ENCODE data around the gene PRKAG2.

DNA sequence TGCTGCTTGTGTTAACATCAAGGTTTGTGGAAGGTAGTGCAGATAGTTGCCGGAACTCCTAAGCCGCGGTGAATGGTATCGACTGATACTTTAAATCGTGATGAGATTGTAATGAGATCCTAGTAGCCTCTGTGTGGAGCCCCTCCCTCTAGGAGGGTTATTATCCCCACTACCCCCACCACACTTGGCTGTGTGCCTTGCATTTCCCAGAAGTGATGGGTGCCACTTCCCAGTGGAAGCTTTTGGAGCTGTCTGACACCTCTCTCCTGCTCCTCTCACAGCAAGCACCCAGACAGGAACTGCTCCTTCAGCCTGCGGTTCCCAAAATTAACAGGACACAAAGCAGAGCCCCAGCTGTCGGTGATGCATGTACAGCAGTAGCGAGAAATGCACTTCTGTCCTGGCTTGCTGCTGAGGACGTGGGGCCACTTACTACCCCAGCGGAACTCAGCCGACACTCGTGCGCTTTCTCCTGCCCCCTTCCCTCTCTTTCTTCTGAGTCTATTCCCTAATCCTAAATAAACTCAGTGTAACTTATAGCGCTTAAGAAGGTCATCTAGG lies 52.5 kb downstream of the PRKAG2 start:
- TF ChIP-seq EZH2 (IDR thresholded peaks at IDR 0.05; ENCODE audit: low read depth, unreplicated experiment), result no peak
- TF ChIP-seq, protein P1, sequence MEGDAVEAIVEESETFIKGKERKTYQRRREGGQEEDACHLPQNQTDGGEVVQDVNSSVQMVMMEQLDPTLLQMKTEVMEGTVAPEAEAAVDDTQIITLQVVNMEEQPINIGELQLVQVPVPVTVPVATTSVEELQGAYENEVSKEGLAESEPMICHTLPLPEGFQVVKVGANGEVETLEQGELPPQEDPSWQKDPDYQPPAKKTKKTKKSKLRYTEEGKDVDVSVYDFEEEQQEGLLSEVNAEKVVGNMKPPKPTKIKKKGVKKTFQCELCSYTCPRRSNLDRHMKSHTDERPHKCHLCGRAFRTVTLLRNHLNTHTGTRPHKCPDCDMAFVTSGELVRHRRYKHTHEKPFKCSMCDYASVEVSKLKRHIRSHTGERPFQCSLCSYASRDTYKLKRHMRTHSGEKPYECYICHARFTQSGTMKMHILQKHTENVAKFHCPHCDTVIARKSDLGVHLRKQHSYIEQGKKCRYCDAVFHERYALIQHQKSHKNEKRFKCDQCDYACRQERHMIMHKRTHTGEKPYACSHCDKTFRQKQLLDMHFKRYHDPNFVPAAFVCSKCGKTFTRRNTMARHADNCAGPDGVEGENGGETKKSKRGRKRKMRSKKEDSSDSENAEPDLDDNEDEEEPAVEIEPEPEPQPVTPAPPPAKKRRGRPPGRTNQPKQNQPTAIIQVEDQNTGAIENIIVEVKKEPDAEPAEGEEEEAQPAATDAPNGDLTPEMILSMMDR (conservative IDR thresholded peaks at IDR 0.05; ENCODE audit: low read depth in 2 of 2), result no peak
- TF ChIP-seq, protein P2, sequence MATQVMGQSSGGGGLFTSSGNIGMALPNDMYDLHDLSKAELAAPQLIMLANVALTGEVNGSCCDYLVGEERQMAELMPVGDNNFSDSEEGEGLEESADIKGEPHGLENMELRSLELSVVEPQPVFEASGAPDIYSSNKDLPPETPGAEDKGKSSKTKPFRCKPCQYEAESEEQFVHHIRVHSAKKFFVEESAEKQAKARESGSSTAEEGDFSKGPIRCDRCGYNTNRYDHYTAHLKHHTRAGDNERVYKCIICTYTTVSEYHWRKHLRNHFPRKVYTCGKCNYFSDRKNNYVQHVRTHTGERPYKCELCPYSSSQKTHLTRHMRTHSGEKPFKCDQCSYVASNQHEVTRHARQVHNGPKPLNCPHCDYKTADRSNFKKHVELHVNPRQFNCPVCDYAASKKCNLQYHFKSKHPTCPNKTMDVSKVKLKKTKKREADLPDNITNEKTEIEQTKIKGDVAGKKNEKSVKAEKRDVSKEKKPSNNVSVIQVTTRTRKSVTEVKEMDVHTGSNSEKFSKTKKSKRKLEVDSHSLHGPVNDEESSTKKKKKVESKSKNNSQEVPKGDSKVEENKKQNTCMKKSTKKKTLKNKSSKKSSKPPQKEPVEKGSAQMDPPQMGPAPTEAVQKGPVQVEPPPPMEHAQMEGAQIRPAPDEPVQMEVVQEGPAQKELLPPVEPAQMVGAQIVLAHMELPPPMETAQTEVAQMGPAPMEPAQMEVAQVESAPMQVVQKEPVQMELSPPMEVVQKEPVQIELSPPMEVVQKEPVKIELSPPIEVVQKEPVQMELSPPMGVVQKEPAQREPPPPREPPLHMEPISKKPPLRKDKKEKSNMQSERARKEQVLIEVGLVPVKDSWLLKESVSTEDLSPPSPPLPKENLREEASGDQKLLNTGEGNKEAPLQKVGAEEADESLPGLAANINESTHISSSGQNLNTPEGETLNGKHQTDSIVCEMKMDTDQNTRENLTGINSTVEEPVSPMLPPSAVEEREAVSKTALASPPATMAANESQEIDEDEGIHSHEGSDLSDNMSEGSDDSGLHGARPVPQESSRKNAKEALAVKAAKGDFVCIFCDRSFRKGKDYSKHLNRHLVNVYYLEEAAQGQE (IDR thresholded peaks at IDR 0.05; ENCODE audit: unreplicated experiment), result no peak
- TF ChIP-seq POLR2AphosphoS5 (IDR thresholded peaks at IDR 0.05; ENCODE audit: low read depth), result no peak
